Measurements from ENCODE around the gene ABR. TPM values are rescaled to one million over a fixed set of nuclear protein-coding genes. Genes with fewer than 3 reads are reported as not detected.

Gene ABR
- total RNA-seq, 1 donor from 2014 or later: 195 TPM

GRCh38 chr17:1096215-1096614, 83.6 kb downstream of the ABR start:
- H3K4me3 ChIP-seq (ENCODE audit: low read depth, low read length): no peak overlapping the region
- no peak for DNase-seq (ENCODE audit: low read depth)
- TF ChIP-seq CTCF (conservative IDR thresholded peaks at IDR 0.05; ENCODE audit: low read depth, low read length): no peak

GRCh38 chr17:1095853-1096173, 84.0 kb downstream of the ABR start:
- no peak overlapping the region for H3K4me3 ChIP-seq (ENCODE audit: low read depth, low read length)
- no peak for DNase-seq (ENCODE audit: low read depth)
- TF ChIP-seq CTCF (conservative IDR thresholded peaks at IDR 0.05; ENCODE audit: low read depth, low read length): no peak

GRCh38 chr17:1095090-1095852, 84.5 kb downstream of the ABR start:
- TF ChIP-seq CTCF (conservative IDR thresholded peaks at IDR 0.05; ENCODE audit: low read depth, low read length): no peak
- no peak overlapping the region for H3K4me3 ChIP-seq (ENCODE audit: low read depth, low read length)
- no peak for DNase-seq (ENCODE audit: low read depth)

GRCh38 chr17:1094591-1094990, 85.2 kb downstream of the ABR start:
- DNase-seq (ENCODE audit: low read depth): no peak
- no peak for TF ChIP-seq CTCF (conservative IDR thresholded peaks at IDR 0.05; ENCODE audit: low read depth, low read length)
- H3K4me3 ChIP-seq (ENCODE audit: low read depth, low read length): no peak overlapping the region

GRCh38 chr17:1091900-1092299, 87.9 kb downstream of the ABR start:
- H3K4me3 ChIP-seq (ENCODE audit: low read depth, low read length): no peak overlapping the region
- TF ChIP-seq CTCF (conservative IDR thresholded peaks at IDR 0.05; ENCODE audit: low read depth, low read length): no peak
- no peak for DNase-seq (ENCODE audit: low read depth)

GRCh38 chr17:1091190-1091534, 88.6 kb downstream of the ABR start:
- no peak for TF ChIP-seq CTCF (conservative IDR thresholded peaks at IDR 0.05; ENCODE audit: low read depth, low read length)
- no peak overlapping the region for H3K4me3 ChIP-seq (ENCODE audit: low read depth, low read length)
- DNase-seq (ENCODE audit: low read depth): no peak

- no peak for TF ChIP-seq CTCF (conservative IDR thresholded peaks at IDR 0.05; ENCODE audit: low read depth, low read length)
- no peak overlapping the region for H3K4me3 ChIP-seq (ENCODE audit: low read depth, low read length)
- peak; percentile 63 for DNase-seq (ENCODE audit: low read depth)
These were observed 89.2 kb downstream of the ABR start for GRCh38 chr17:1090465-1091189.
